ENCODE results near the gene PDSS2. TPM values are rescaled to one million over a fixed set of nuclear protein-coding genes. Genes with fewer than 3 reads are reported as not detected.

Gene PDSS2
- total RNA-seq, 1 experiment from 2014 or later = 16.1 TPM

DNA sequence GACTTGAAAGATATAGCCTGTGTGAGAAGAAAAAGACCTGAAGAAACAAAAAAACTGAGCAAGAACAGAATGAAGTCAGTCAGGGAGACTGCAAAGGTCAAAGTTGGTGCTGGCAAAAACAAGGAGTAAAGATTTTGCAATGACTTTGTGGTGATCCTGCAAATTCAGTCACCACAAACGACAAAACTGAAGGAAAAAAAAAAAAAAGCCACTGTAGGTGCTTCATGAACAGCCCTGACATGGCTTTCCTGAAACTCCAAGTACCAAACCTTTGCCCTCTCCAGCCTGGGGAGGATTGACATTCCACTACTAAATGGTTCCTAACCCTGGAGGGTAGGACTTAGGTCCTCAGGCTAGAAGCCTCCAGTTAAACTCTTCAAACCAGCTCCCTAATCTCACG is 229.3 kb downstream of the PDSS2 start:
- intact Hi-C loops (cut with micrococcal nuclease; ENCODE audit: unreplicated experiment) = no loop called here
- POLR2A ChIA-PET (ENCODE audit: low non-redundant PET) = no interaction called here

DNA sequence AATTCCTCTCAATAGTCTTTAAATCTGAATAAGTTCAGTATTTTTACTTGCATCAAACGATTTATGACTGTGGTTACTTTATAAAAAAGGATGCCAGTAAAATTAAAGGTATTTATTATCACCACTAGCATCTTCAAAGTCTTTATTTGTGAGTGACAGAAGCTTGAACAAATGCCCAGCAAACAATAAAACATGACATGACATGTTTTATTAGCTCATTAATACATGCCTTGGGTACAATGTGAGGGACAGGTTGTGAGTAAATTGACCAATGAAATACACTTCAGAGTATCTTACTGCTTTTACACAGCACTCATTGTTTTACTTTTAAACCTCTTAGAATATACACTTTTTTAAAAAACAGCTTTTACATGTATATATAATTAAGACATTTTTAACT is 230.6 kb downstream of the PDSS2 start:
- Histone ChIP-seq H3K4me1 (ENCODE audit: insufficient read depth, low read length, poor library complexity, severe bottlenecking) (no peaks in the 10 kb centered on the region), H3K36me3 (ENCODE audit: insufficient read depth, low read length, poor library complexity, severe bottlenecking) (no peaks in the 10 kb centered on the region), H3K9me3 (ENCODE audit: low read depth, low read length, poor library complexity, severe bottlenecking) (no peaks in the 10 kb centered on the region), H3K27ac (ENCODE audit: low read depth, low read length, poor library complexity, severe bottlenecking) (no peak overlapping the region), H3K4me3 (ENCODE audit: low read depth, low read length, poor library complexity, severe bottlenecking) (no peak overlapping the region), H3K27me3 (replicated peaks; ENCODE audit: insufficient read depth, low read depth, low read length, poor library complexity) (no peaks in the 10 kb centered on the region)
- TF ChIP-seq, protein P1, sequence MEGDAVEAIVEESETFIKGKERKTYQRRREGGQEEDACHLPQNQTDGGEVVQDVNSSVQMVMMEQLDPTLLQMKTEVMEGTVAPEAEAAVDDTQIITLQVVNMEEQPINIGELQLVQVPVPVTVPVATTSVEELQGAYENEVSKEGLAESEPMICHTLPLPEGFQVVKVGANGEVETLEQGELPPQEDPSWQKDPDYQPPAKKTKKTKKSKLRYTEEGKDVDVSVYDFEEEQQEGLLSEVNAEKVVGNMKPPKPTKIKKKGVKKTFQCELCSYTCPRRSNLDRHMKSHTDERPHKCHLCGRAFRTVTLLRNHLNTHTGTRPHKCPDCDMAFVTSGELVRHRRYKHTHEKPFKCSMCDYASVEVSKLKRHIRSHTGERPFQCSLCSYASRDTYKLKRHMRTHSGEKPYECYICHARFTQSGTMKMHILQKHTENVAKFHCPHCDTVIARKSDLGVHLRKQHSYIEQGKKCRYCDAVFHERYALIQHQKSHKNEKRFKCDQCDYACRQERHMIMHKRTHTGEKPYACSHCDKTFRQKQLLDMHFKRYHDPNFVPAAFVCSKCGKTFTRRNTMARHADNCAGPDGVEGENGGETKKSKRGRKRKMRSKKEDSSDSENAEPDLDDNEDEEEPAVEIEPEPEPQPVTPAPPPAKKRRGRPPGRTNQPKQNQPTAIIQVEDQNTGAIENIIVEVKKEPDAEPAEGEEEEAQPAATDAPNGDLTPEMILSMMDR (conservative IDR thresholded peaks at IDR 0.05; ENCODE audit: low read depth, low read length) = no peak
- no peak for TF ChIP-seq EZH2 (IDR thresholded peaks at IDR 0.05; ENCODE audit: borderline replicate concordance, low read depth, low read length, poor library complexity, severe bottlenecking)
- CTCF ChIA-PET = no interaction called here
- intact Hi-C loops (cut with micrococcal nuclease; ENCODE audit: unreplicated experiment) = no loop called here
- POLR2A ChIA-PET (ENCODE audit: low non-redundant PET) = no interaction called here
- BruUV-seq (replicated peaks) = no TSS peak
- DNase-seq (ENCODE audit: low spot score) = no peak

More for the DNA sequence above, 229.3 kb downstream of the PDSS2 start:
- H3K9me3 ChIP-seq (ENCODE audit: low read depth, low read length, poor library complexity, severe bottlenecking) = no peaks in the 10 kb centered on the region
- CTCF ChIA-PET = no interaction called here
- DNase-seq (ENCODE audit: low spot score) = no peak
- no TSS peak for BruUV-seq (replicated peaks)
- no peaks in the 10 kb centered on the region for H3K4me1 ChIP-seq (ENCODE audit: insufficient read depth, low read length, poor library complexity, severe bottlenecking)
- H3K36me3 ChIP-seq (ENCODE audit: insufficient read depth, low read length, poor library complexity, severe bottlenecking) = no peaks in the 10 kb centered on the region
- H3K4me3 ChIP-seq (ENCODE audit: low read depth, low read length, poor library complexity, severe bottlenecking) = no peak overlapping the region
- H3K27me3 ChIP-seq (replicated peaks; ENCODE audit: insufficient read depth, low read depth, low read length, poor library complexity) = no peaks in the 10 kb centered on the region
- no peak overlapping the region for H3K27ac ChIP-seq (ENCODE audit: low read depth, low read length, poor library complexity, severe bottlenecking)
- TF ChIP-seq, protein P1 (conservative IDR thresholded peaks at IDR 0.05; ENCODE audit: low read depth, low read length) = no peak
- TF ChIP-seq EZH2 (IDR thresholded peaks at IDR 0.05; ENCODE audit: borderline replicate concordance, low read depth, low read length, poor library complexity, severe bottlenecking) = no peak

DNA sequence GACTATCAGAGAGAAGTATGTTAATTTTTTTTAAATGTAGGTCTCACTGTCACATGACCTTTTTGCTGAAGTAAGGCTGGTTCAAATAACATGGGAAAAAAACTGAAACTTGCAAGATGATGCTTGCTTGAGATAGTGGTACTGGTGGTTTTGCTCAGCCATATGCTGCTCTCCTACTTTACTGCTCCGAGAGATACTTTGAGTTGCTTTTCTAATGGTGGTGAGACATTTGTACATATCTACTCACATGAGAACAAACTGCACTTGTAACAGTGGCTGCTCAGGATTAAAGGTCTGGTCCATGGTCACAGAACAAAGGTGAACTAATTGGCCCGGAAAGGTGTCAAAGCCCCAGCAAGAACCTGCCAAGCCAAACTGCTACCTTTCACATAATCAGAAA is 237.8 kb downstream of the PDSS2 start:
- H3K4me1 ChIP-seq (ENCODE audit: insufficient read depth, low read length, poor library complexity, severe bottlenecking) = no peaks in the 10 kb centered on the region
- ChIA-PET CTCF (no interaction called here), POLR2A (ENCODE audit: low non-redundant PET) (no interaction called here)
- H3K9me3 ChIP-seq (ENCODE audit: low read depth, low read length, poor library complexity, severe bottlenecking) = no peaks in the 10 kb centered on the region
- no peak for TF ChIP-seq EZH2 (IDR thresholded peaks at IDR 0.05; ENCODE audit: borderline replicate concordance, low read depth, low read length, poor library complexity, severe bottlenecking)
- TF ChIP-seq, protein P1 (conservative IDR thresholded peaks at IDR 0.05; ENCODE audit: low read depth, low read length) = no peak
- H3K27me3 ChIP-seq (replicated peaks; ENCODE audit: insufficient read depth, low read depth, low read length, poor library complexity) = no peaks in the 10 kb centered on the region
- no peak for DNase-seq (ENCODE audit: low spot score)
- H3K36me3 ChIP-seq (ENCODE audit: insufficient read depth, low read length, poor library complexity, severe bottlenecking) = no peaks in the 10 kb centered on the region
- intact Hi-C loops (cut with micrococcal nuclease; ENCODE audit: unreplicated experiment) = no loop called here
- no peak overlapping the region for H3K4me3 ChIP-seq (ENCODE audit: low read depth, low read length, poor library complexity, severe bottlenecking)
- H3K27ac ChIP-seq (ENCODE audit: low read depth, low read length, poor library complexity, severe bottlenecking) = no peak overlapping the region
- BruUV-seq (replicated peaks) = no TSS peak
